ENCODE results near the gene CHIT1.

The CHIT1 gene

GRCh38 chr1:203225071-203225470 lies 4.4 kb downstream of the CHIT1 start:
- Histone ChIP-seq H3K9me3 (replicated peaks in 1 of 2; ENCODE audit: control insufficient read depth in 2 of 2, insufficient read depth in 1 of 2, low read depth in 1 of 2, low read length in 2 of 2) (no peaks in the 10 kb centered on the region), H4K91ac (ENCODE audit: low read depth, low read length, poor library complexity) (no peak overlapping the region), H2BK5ac (ENCODE audit: low read length) (no peak overlapping the region), H3K4ac (ENCODE audit: low read length) (no peak overlapping the region), H2BK15ac (ENCODE audit: low read length) (no peak overlapping the region), H2AFZ (ENCODE audit: low read length) (no peak overlapping the region), H3K4me2 (ENCODE audit: insufficient read depth, low read length, poor library complexity, severe bottlenecking) (no peak overlapping the region), H3K9ac (ENCODE audit: low read depth, low read length, poor library complexity) (no peak overlapping the region), H3K36me3 (replicated peaks in 1 of 2; ENCODE audit: control insufficient read depth in 2 of 2, insufficient read depth in 2 of 2, low read length in 2 of 2) (no peaks in the 10 kb centered on the region), H3K4me3 (ENCODE audit: low read length in 2 of 2) (no peak overlapping the region), H3K14ac (ENCODE audit: low read length) (no peak overlapping the region), H3K4me1 (ENCODE audit: control insufficient read depth in 2 of 2, insufficient read depth in 1 of 2, low read depth in 1 of 2, low read length in 2 of 2) (peaks cover 0 to 1% of the 10 kb centered on the region in 2 donors), H2BK120ac (ENCODE audit: low read depth, low read length) (no peak overlapping the region), H3K79me1 (ENCODE audit: low read depth, low read length) (no peaks in the 10 kb centered on the region), H3K27me3 (ENCODE audit: control insufficient read depth in 3 of 3, insufficient read depth in 3 of 3, low read depth in 1 of 3, low read length in 3 of 3) (peaks cover 0 to 71% (median 0%) of the 10 kb centered on the region in 3 experiments), H4K8ac (ENCODE audit: low read depth, low read length) (no peak overlapping the region), H2BK12ac (ENCODE audit: low read length) (no peak overlapping the region), H2AK5ac (ENCODE audit: low read depth, low read length) (no peak overlapping the region), H3K23ac (ENCODE audit: low read depth, low read length, poor library complexity) (no peak overlapping the region), H3K18ac (ENCODE audit: low read length) (no peak overlapping the region), H3K27ac (replicated peaks; ENCODE audit: low read length) (no peak overlapping the region)
- DNase-seq (ENCODE audit: low spot score) = no peak
- WGBS, 2 donors (ENCODE audit: extremely low coverage in 2 of 2, insufficient read length in 2 of 2, insufficient replicate concordance in 1 of 2) = no CpG with 5 or more reads among the region's 4 CpGs

- Histone ChIP-seq H3K27me3 (ENCODE audit: control insufficient read depth in 3 of 3, insufficient read depth in 3 of 3, low read depth in 1 of 3, low read length in 3 of 3) (peaks cover 0 to 82% (median 0%) of the 10 kb centered on the region in 3 experiments), H3K4me1 (ENCODE audit: control insufficient read depth in 2 of 2, insufficient read depth in 1 of 2, low read depth in 1 of 2, low read length in 2 of 2) (peaks cover 0 to 1% of the 10 kb centered on the region in 2 donors), H4K91ac (ENCODE audit: low read depth, low read length, poor library complexity) (no peak overlapping the region), H3K79me1 (ENCODE audit: low read depth, low read length) (no peaks in the 10 kb centered on the region), H3K36me3 (replicated peaks in 1 of 2; ENCODE audit: control insufficient read depth in 2 of 2, insufficient read depth in 2 of 2, low read length in 2 of 2) (no peaks in the 10 kb centered on the region), H2AFZ (ENCODE audit: low read length) (no peak overlapping the region), H3K9me3 (replicated peaks in 1 of 2; ENCODE audit: control insufficient read depth in 2 of 2, insufficient read depth in 1 of 2, low read depth in 1 of 2, low read length in 2 of 2) (no peaks in the 10 kb centered on the region), H3K23ac (ENCODE audit: low read depth, low read length, poor library complexity) (no peak overlapping the region), H2BK15ac (ENCODE audit: low read length) (no peak overlapping the region), H2BK5ac (ENCODE audit: low read length) (no peak overlapping the region), H2BK120ac (ENCODE audit: low read depth, low read length) (no peak overlapping the region), H3K4me2 (ENCODE audit: insufficient read depth, low read length, poor library complexity, severe bottlenecking) (no peak overlapping the region), H3K18ac (ENCODE audit: low read length) (no peak overlapping the region), H3K27ac (replicated peaks; ENCODE audit: low read length) (no peak overlapping the region), H3K4me3 (ENCODE audit: low read length in 2 of 2) (no peak overlapping the region), H4K8ac (ENCODE audit: low read depth, low read length) (no peak overlapping the region), H2AK5ac (ENCODE audit: low read depth, low read length) (no peak overlapping the region), H3K4ac (ENCODE audit: low read length) (no peak overlapping the region), H3K14ac (ENCODE audit: low read length) (no peak overlapping the region), H2BK12ac (ENCODE audit: low read length) (no peak overlapping the region), H3K9ac (ENCODE audit: low read depth, low read length, poor library complexity) (no peak overlapping the region)
- DNase-seq (ENCODE audit: low spot score) = no peak
- no CpG with 5 or more reads among the region's 18 CpGs for WGBS, 2 donors (ENCODE audit: extremely low coverage in 2 of 2, insufficient read length in 2 of 2, insufficient replicate concordance in 1 of 2)
Observed at GRCh38 chr1:203223012-203223775, 6.3 kb downstream of the CHIT1 start.

GRCh38 chr1:203219934-203220333 lies 9.5 kb downstream of the CHIT1 start:
- H3K4me3 ChIP-seq (ENCODE audit: low read length in 2 of 2) = no peak overlapping the region
- no peak overlapping the region for H2BK15ac ChIP-seq (ENCODE audit: low read length)
- no peak overlapping the region for H3K23ac ChIP-seq (ENCODE audit: low read depth, low read length, poor library complexity)
- no peak overlapping the region for H3K9ac ChIP-seq (ENCODE audit: low read depth, low read length, poor library complexity)
- no peak overlapping the region for H4K8ac ChIP-seq (ENCODE audit: low read depth, low read length)
- H3K14ac ChIP-seq (ENCODE audit: low read length) = no peak overlapping the region
- no peak overlapping the region for H3K4ac ChIP-seq (ENCODE audit: low read length)
- no peak overlapping the region for H2BK5ac ChIP-seq (ENCODE audit: low read length)
- no peak overlapping the region for H2BK12ac ChIP-seq (ENCODE audit: low read length)
- peaks cover 0 to 80% (median 0%) of the 10 kb centered on the region in 3 experiments for H3K27me3 ChIP-seq (ENCODE audit: control insufficient read depth in 3 of 3, insufficient read depth in 3 of 3, low read depth in 1 of 3, low read length in 3 of 3)
- no peak overlapping the region for H3K4me2 ChIP-seq (ENCODE audit: insufficient read depth, low read length, poor library complexity, severe bottlenecking)
- DNase-seq (ENCODE audit: low spot score) = peak; percentile 29
- no CpG with 5 or more reads among the region's 8 CpGs for WGBS, 2 donors (ENCODE audit: extremely low coverage in 2 of 2, insufficient read length in 2 of 2, insufficient replicate concordance in 1 of 2)
- no peak overlapping the region for H2AK5ac ChIP-seq (ENCODE audit: low read depth, low read length)
- no peaks in the 10 kb centered on the region for H3K36me3 ChIP-seq (replicated peaks in 1 of 2; ENCODE audit: control insufficient read depth in 2 of 2, insufficient read depth in 2 of 2, low read length in 2 of 2)
- H3K4me1 ChIP-seq (ENCODE audit: control insufficient read depth in 2 of 2, insufficient read depth in 1 of 2, low read depth in 1 of 2, low read length in 2 of 2) = peaks cover 0 to 7% of the 10 kb centered on the region in 2 donors
- no peak overlapping the region for H3K18ac ChIP-seq (ENCODE audit: low read length)
- H2BK120ac ChIP-seq (ENCODE audit: low read depth, low read length) = no peak overlapping the region
- H3K9me3 ChIP-seq (replicated peaks in 1 of 2; ENCODE audit: control insufficient read depth in 2 of 2, insufficient read depth in 1 of 2, low read depth in 1 of 2, low read length in 2 of 2) = no peaks in the 10 kb centered on the region
- no peak overlapping the region for H4K91ac ChIP-seq (ENCODE audit: low read depth, low read length, poor library complexity)
- no peaks in the 10 kb centered on the region for H3K79me1 ChIP-seq (ENCODE audit: low read depth, low read length)
- H3K27ac ChIP-seq (replicated peaks; ENCODE audit: low read length) = no peak overlapping the region
- H2AFZ ChIP-seq (ENCODE audit: low read length) = no peak overlapping the region

- Histone ChIP-seq H3K4me1 (ENCODE audit: control insufficient read depth in 2 of 2, insufficient read depth in 1 of 2, low read depth in 1 of 2, low read length in 2 of 2) (peaks cover 0 to 7% of the 10 kb centered on the region in 2 donors), H2BK15ac (ENCODE audit: low read length) (no peak overlapping the region), H3K27me3 (ENCODE audit: control insufficient read depth in 3 of 3, insufficient read depth in 3 of 3, low read depth in 1 of 3, low read length in 3 of 3) (peaks cover 0 to 73% (median 0%) of the 10 kb centered on the region in 3 experiments), H4K8ac (ENCODE audit: low read depth, low read length) (no peak overlapping the region), H2BK120ac (ENCODE audit: low read depth, low read length) (no peak overlapping the region), H2BK5ac (ENCODE audit: low read length) (no peak overlapping the region), H3K4me2 (ENCODE audit: insufficient read depth, low read length, poor library complexity, severe bottlenecking) (no peak overlapping the region), H2BK12ac (ENCODE audit: low read length) (no peak overlapping the region), H3K4ac (ENCODE audit: low read length) (no peak overlapping the region), H3K27ac (replicated peaks; ENCODE audit: low read length) (no peak overlapping the region), H3K36me3 (replicated peaks in 1 of 2; ENCODE audit: control insufficient read depth in 2 of 2, insufficient read depth in 2 of 2, low read length in 2 of 2) (no peaks in the 10 kb centered on the region), H2AFZ (ENCODE audit: low read length) (no peak overlapping the region), H3K18ac (ENCODE audit: low read length) (no peak overlapping the region), H3K14ac (ENCODE audit: low read length) (no peak overlapping the region), H3K9me3 (replicated peaks in 1 of 2; ENCODE audit: control insufficient read depth in 2 of 2, insufficient read depth in 1 of 2, low read depth in 1 of 2, low read length in 2 of 2) (no peaks in the 10 kb centered on the region), H3K9ac (ENCODE audit: low read depth, low read length, poor library complexity) (no peak overlapping the region), H4K91ac (ENCODE audit: low read depth, low read length, poor library complexity) (no peak overlapping the region), H3K23ac (ENCODE audit: low read depth, low read length, poor library complexity) (no peak overlapping the region), H3K79me1 (ENCODE audit: low read depth, low read length) (no peaks in the 10 kb centered on the region), H3K4me3 (ENCODE audit: low read length in 2 of 2) (no peak overlapping the region), H2AK5ac (ENCODE audit: low read depth, low read length) (no peak overlapping the region)
- no peak for DNase-seq (ENCODE audit: low spot score)
- no CpG with 5 or more reads among the region's 1 CpG for WGBS, 2 donors (ENCODE audit: extremely low coverage in 2 of 2, insufficient read length in 2 of 2, insufficient replicate concordance in 1 of 2)
Observed at GRCh38 chr1:203219171-203219570, 10.3 kb downstream of the CHIT1 start.

All from neuronal stem cell (in vitro differentiated cells).